ENCODE results near the gene EXOC3L1.
A peak's percentile ranks its signal among the peaks of the same experiment; 100 is the strongest.

EXOC3L1 gene

DNA sequence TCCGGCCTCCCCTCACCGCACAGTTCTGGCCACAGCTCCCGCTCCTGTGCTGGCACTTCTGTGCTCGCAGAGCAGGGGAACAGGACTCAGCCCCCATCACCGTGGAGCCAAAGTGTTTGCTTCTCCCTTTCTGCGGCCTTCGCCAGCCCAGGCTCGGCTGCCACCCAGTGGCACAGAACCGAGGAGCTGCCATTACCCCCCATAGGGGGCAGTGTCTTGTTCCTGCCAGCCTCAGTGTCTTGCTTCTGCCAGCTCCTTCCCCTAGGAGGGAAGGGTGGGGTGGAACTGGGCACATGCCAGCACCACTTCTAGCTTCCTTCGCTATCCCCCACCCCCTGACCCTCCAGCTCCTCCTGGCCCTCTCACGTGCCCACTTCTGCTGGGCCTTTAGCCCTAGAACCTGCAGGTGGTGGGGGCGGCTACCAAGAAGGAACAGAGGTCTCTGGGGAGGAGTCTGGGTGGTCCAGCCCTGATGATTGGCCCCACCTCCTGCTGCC, 8.3 kb upstream of the EXOC3L1 start:
- peak; percentile 43 for DNase-seq

DNA sequence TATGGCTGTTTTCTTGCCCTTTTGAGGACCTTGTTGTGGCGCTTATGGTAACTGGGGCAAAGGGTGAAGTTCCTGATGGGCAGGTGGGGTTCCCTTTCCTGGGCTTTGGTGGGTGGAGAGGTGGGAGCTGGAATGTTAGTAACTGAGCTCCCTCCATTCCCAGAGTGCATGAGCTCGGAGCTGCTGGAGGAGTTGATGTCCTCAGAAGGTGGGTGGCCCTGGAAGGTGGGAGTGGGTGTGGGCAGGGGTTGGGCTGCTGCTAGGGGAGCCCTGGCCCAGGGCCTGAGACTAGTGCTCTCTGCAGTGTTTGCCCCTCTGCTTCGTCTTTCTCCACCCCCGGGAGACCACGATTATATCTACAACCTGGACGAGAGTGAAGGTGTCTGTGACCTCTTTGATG, 7.8 kb upstream of the EXOC3L1 start:
- DNase-seq = no peak

DNA sequence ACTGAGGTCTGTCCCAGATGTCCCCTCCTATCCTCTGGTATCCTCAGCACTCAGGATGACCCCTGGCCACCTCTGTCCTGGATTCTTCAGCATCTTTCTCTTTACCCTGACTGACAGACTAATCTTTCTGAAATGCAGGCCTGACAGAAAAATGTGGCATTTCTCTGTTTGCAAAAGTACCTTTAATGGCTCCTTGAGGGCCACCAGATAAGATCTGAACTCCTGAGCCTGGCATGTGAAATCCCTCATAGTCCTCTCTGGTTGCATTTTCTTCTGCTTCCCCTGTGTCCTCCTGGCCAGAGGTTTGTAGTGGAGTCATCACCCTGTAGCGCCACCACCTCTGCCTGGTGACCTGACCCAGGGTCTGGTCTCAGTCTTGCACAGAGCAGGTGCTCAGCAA, 6.9 kb upstream of the EXOC3L1 start:
- DNase-seq = no peak

- DNase-seq = no peak
Measured at GRCh38 chr16:67195676-67196075, 5.7 kb upstream of the EXOC3L1 start.

GRCh38 chr16:67194260-67194659, 4.3 kb upstream of the EXOC3L1 start:
- DNase-seq = no peak

GRCh38 chr16:67193536-67193935, 3.6 kb upstream of the EXOC3L1 start:
- DNase-seq = no peak

- no peak for DNase-seq
Measured at GRCh38 chr16:67192781-67193361, 2.9 kb upstream of the EXOC3L1 start.

- DNase-seq = peak; percentile 93
Measured at GRCh38 chr16:67191995-67192681, 2.2 kb upstream of the EXOC3L1 start, which contains the start of gene E2F4. Gene E2F4 (plus strand): TSS chr16:67192155. CDS start chr16:67192228, 73 bp downstream.

DNA sequence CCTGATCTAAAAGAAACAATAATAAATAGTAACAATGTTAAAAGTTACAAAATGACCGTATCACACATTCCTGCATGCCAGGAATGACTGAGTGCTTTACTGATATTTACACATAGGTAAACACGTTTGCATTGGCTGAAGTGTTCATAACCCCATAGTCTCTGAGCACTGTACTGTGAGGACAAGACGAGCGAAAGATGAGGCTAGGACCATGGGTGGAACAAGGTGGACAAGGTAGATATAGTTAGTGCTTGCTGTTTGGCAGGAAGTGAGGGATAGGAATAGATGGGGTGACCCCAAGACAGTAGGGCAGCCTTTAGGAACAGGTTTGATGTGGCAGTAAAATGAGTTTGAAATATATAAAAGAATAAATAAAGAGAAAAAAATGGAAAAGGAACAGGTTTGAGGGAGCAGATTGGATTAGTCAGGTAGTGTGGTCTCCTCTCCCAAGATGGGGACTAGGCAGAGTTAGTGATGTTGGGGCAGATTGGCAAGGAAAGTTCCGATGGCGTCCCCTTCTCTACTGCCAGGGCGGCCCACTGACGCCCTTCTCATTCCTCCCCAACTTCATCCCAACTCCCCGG, 1.6 kb upstream of the EXOC3L1 start:
- DNase-seq = no peak

GRCh38 chr16:67190448-67191399, 788 bp upstream of the EXOC3L1 start:
- DNase-seq = no peak

- DNase-seq = no peak
Measured at GRCh38 chr16:67188798-67189197, 1.1 kb downstream of the EXOC3L1 start.

DNA sequence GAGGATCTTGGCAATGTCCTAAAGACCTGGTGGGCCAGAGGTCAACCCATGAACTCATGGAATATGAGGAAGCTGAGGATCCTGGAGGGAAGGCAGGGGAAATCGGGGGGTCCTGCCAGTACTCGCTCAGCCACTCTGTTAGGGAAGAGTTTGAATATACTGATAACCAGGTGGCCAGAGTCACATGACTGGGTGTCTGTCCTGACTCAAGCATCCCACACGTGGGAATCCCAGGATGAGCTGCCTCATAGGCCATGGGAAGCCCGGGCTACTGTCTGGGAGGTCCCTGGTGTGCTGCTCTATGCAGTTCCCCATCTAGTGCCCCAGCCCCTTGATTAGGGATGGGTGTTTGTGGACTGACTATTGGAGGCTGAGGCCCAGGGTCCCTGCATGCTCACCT, 1.6 kb downstream of the EXOC3L1 start:
- no peak for DNase-seq

DNA sequence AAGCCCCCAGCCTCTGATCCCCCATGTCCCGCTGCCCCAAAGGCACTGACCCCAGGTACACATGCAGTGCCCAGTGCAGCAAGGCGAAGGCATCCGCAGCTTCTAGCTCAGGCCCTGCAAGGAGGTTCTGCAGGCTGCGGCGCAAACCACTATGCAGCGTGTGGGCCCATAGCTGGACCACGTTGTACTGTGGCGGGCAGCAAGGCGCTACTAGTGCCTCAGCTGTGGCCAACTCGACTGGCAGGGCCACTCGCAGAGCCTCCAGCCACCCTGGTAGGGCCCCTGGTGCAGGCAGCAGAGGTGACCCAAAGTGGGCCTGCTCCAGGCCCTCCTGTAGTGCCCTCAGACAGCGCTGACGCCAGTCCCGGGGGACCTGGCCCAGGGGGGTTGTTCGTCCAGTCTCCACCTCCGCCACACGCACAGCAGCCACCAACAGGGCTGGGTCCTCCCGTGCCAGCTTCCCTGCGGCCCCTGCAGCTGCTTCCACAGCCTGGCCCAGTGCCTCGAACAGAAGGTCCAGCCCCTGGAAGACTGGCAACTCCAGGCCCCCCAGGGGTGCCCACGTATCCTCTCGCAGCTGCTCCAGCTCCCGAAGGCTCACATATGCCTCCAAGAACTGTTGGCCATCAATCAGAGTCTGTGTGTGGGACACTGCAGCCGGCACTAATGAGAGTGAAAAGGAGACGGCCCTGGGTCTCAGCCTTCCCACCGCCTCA, 2.6 kb downstream of the EXOC3L1 start:
- DNase-seq = no peak

DNA sequence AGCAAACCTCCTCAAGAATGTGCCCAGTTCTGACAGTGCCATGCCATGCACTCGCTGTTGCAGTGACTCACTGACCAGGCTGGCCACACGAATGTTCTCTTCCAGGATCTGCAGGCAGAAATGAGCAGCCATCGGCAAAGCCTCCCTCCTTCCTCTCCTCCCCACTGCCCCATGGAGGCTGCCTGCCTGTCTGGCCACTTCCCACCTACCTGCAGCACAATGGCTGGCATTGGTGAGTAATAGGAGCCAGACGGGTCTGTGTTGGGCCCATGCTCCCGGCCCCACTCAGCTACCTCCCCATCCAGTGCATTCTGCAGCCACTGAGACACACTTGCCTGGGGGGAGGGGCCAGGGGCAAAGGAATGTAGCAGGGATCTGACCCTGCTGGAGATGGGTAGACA, 3.4 kb downstream of the EXOC3L1 start:
- no peak for DNase-seq

- no peak for DNase-seq
Measured at GRCh38 chr16:67185651-67186134, 4.2 kb downstream of the EXOC3L1 start.

- peak; percentile 92 for DNase-seq
Measured at GRCh38 chr16:67184995-67185650, 4.8 kb downstream of the EXOC3L1 start.

- no peak for DNase-seq
Measured at GRCh38 chr16:67184453-67184994, 5.4 kb downstream of the EXOC3L1 start.

GRCh38 chr16:67183627-67184452, 6.1 kb downstream of the EXOC3L1 start, which contains the start of gene MATCAP1:
Gene MATCAP1 (minus strand): TSS chr16:67183963. CDS start chr16:67180610, 3,353 bp downstream.
- DNase-seq = peak; percentile 95

DNA sequence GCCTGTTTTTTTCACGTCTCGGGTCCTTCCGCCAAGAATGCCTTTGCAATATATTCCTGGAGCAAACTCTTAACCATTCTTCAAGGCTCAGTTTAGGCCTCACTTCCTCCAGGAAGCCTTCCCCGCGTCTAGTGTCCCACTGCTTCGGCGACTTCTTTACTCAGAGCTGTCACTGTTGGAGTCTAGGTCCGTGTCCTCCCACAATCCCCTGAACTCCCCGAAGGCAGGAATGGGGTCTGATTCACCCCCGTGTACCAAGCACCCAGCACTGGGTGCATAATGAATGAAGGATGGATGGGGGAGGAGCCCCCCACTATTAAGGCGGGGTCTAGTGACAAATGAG, 6.7 kb downstream of the EXOC3L1 start:
- no peak for DNase-seq

DNA sequence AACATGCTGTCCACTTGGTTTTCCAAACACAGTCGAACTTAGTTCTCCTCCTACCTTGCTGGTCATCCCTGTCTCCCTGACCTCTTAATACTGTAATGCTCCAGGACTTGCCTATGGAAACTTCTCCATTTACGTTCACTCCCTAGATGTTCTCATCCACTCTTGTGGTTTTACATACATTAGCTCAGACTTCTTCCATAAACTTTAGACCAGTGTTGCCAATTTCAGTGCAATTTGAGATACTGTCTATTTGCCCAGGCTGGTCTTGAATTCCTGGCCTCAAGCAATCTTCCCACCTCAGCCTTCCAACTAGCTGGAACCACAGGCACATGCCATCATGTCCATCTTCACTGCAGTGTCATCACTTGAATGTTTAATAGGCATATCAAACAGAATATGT, 7.6 kb downstream of the EXOC3L1 start:
- DNase-seq = no peak
